Fibroblast of pulmonary artery (primary cell): Measurements from ENCODE around the gene SYNGR3.

ENCODE experiments used
- DNase-seq: peaks from one replicate; pipeline ENCODE4 v3.0.0-alpha.2; 2010; ENCODE audit warnings: low read depth
- H3K4me3 ChIP-seq: replicated peaks from 2 replicates; pipeline ENCODE4 v1.5.1; 2011; ENCODE audit warnings: low read depth, mild to moderate bottlenecking, control low read depth, low read length, moderate library complexity
- TF ChIP-seq, protein P1 (sequence below): IDR thresholded peaks from 2 replicates; pipeline ENCODE4 v1.5.1; 2011; ENCODE audit warnings: mild to moderate bottlenecking, control low read depth, low read length, inconsistent platforms; ENCODE audit errors: missing control alignments

SYNGR3 gene

GRCh38 chr16:1980770-1981087 lies 9.0 kb upstream of the SYNGR3 start:
- TF ChIP-seq, protein P1, sequence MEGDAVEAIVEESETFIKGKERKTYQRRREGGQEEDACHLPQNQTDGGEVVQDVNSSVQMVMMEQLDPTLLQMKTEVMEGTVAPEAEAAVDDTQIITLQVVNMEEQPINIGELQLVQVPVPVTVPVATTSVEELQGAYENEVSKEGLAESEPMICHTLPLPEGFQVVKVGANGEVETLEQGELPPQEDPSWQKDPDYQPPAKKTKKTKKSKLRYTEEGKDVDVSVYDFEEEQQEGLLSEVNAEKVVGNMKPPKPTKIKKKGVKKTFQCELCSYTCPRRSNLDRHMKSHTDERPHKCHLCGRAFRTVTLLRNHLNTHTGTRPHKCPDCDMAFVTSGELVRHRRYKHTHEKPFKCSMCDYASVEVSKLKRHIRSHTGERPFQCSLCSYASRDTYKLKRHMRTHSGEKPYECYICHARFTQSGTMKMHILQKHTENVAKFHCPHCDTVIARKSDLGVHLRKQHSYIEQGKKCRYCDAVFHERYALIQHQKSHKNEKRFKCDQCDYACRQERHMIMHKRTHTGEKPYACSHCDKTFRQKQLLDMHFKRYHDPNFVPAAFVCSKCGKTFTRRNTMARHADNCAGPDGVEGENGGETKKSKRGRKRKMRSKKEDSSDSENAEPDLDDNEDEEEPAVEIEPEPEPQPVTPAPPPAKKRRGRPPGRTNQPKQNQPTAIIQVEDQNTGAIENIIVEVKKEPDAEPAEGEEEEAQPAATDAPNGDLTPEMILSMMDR = no peak
- no peak for DNase-seq

DNA sequence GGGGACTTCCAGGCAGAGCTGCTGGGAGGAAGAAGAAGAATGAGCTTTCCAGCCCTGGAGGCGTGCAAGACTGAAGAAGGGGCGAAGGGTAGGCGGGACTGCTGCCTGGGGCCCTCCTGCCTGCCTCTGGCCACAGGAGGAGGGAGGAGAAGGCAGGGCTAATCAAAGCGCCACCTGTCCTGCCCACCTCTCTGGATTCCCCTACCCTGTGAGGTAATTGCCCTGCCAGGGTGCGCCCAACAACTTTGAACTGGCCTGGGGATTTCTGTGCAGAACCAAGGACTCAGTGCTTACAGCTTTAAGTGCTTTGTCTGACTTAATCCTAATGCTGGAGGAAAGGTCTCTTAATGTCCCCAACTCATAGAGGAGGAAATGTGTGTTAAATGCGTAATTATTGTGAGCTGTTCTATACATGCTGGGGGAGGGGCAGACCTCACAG lies 8.4 kb upstream of the SYNGR3 start, which contains the start of gene NOXO1:
Gene NOXO1, minus strand, starts transcription at position 72 of the 439 bp plus-strand sequence. CDS start 290 bp downstream, outside the sequence.
- TF ChIP-seq, protein P1 = no peak
- H3K4me3 ChIP-seq = no peak within 1 kb of the TSS
- DNase-seq = no peak

More at GRCh38 chr16:1980770-1981087, 9.0 kb upstream of the SYNGR3 start:
- H3K4me3 ChIP-seq = no peak overlapping the region

GRCh38 chr16:1982013-1982433 lies 7.7 kb upstream of the SYNGR3 start:
- TF ChIP-seq, protein P1 = no peak
- DNase-seq = no peak
- no peak overlapping the region for H3K4me3 ChIP-seq

DNA sequence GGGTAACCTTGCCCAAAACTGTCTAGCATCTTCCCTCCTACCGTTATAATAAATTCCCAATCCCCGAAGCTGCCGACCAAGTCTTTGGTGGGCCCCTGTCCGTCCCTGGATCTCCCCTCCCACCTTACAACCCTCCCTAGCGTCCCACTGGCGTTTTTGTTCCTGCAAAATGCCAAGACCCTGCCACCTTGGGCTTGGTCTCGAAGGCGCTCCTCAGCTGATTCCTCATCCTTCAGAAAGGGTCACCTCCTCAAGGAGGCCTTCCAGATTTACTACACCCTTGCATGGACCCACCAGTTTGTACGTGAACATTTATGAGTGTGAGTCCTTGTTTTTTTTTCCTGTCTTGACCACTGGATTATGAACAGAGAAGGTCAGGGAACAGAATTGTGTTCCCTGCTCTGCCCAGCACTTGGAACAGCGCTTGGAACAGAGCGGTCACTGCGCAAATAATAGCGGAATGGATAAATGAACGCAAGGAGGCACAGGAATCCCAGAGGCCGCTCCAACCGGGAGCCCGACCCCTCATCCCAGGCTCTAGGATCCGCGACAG lies 6.7 kb upstream of the SYNGR3 start:
- TF ChIP-seq, protein P1 = no peak
- no peak for DNase-seq
- H3K4me3 ChIP-seq = peak overlapping the region; percentile 51

DNA sequence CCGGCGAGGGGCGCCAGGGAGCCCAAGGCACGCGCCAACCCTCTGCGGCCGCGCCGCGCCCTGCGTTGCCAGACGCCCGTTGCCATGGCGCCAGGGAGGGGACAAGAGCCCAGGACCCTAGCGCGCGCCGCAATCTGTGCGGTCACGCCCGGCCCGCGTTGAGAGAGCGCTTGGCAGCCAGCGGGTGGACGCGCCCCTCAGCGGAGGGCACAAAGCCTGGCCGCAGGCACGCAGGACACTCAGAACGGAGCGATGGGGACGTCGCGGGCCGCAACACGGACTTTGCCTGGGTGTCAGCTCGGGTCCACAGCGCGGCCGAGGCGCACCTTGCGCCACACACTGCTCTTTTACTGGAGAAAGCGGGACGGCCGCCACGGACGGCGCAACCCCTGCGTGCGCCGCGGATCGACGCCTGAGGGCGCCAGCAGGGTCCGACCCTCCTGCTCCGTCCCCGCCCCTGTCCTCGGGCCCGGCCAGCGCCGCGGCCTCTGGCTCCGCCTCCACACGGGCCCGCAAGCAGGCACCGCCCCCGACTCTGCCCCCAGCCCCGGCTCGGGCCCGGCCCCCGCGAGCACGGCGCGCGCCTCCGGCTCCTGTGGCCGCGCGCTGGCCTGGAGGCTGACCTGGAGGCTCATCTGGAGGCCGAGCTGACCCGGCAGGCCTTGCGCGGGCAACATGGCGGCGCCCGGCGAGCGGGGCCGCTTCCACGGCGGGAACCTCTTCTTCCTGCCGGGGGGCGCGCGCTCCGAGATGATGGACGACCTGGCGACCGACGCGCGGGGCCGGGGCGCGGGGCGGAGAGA lies 6.0 kb upstream of the SYNGR3 start, which contains the start of gene GFER:
Gene GFER, plus strand, starts transcription at position 650 of the 803 bp plus-strand sequence. Its CDS starts 26 bp downstream, at position 676.
- TF ChIP-seq, protein P1 = peak; percentile 27
- peak within 1 kb of the TSS; percentile 73 for H3K4me3 ChIP-seq

DNA sequence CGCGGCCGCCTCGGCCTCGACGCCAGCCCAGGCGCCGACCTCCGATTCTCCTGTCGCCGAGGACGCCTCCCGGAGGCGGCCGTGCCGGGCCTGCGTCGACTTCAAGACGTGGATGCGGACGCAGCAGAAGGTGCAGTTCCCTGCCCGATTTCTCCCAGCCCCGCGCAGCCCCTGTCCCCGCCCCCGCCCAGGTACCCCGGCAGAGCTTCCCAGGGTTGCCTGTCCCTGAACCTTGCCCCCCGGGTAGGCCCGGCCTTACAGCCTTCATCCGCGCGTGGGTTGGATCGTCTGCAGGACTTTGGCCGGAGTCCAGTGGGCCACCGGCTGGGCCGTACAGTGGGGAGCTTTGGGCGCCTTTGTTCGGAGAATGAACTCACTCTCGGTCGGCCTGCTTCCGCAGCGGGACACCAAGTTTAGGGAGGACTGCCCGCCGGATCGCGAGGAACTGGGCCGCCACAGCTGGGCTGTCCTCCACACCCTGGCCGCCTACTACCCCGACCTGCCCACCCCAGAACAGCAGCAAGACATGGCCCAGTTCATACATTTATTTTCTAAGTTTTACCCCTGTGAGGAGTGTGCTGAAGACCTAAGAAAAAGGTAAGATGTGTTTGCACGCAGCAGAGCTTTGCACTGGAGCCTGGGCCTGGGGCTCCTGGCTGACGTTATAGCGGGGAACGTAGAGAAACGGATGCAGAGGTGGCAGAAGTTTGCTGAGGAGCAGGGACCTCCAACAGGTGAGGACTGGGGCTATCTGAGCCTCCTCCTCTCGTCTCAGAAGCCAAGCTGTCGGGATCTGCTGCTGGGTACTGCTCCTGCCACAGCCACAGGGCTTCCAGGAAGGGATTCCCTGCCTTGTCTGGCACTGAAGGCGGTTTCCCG lies 5.2 kb upstream of the SYNGR3 start:
- TF ChIP-seq, protein P1 = no peak
- H3K4me3 ChIP-seq = peak overlapping the region; percentile 73
- DNase-seq = no peak

More for the DNA sequence above, 6.0 kb upstream of the SYNGR3 start, which contains the start of gene GFER:
- DNase-seq = peak; percentile 96
